Upper lobe of left lung (tissue), 4 donors: ENCODE measurements around the gene NPBWR2.

Experiments
- CTCF ChIP-seq, 6 experiments: fragments of 450-650 bp in 4 of 6; fragments of 200-600 bp in 2 of 6; sonication (generic) in 2 of 6; IDR thresholded peaks; one replicate each; pipeline ENCODE4 v1.5.1; 2016 to 2019; ENCODE audit warnings: antibody characterized with exemption in 6 of 6
- EP300 ChIP-seq, 4 donors: sonication (generic); formaldehyde crosslinking; IDR thresholded peaks; one replicate each; pipeline ENCODE4 v1.5.1; 2017; ENCODE audit warnings: antibody characterized with exemption in 4 of 4, control low read depth in 2 of 4
- POLR2AphosphoS5 ChIP-seq, 2 donors: sonication (generic); formaldehyde crosslinking; IDR thresholded peaks; one replicate each; pipeline ENCODE4 v1.5.1; 2017; ENCODE audit warnings: antibody characterized with exemption in 2 of 2

DNA sequence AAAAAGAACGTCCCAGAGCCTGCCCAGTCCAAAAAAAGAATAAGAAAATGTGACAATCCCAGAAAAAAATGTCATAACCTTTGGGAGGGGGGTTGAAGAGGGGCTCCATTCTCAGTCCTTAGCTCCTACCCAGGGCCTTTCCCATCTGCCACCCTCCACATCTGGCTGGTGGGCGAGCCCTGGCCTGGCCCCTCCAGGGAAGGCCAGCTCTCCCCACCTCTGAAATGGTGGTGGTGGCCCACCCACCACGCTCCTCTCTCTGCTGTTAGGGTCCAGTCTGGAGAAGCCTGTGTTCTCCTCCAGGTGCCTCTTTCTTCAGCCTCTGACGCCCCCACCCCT lies 28.5 kb downstream of the NPBWR2 start:
- TF ChIP-seq EP300 (IDR thresholded peaks at IDR 0.05) (no peak), POLR2AphosphoS5 (IDR thresholded peaks at IDR 0.05) (no peak), CTCF (IDR thresholded peaks at IDR 0.05) (no peak)
